ENCODE results near the gene GBP4.
A peak's percentile ranks its signal among the peaks of the same experiment; 100 is the strongest.

Gene GBP4

DNA sequence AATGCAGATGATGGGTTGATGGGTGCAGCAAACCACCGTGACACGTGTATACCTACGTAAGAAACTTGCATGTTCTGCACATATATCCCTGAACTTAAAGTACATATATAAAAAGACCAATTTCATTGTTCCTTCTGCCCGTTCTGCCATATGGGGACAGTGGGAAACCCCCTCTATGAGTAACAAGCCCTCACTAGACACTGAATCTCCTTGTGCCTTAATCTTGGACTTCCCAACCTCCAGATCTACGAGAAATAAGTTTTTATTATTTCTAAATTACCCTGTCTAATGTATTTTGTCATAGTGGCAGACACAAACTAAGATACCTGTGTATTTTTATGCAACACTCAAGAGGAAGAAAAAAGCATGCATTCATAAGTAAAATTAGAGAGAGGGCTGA lies 32.9 kb downstream of the GBP4 start:
- no peak for DNase-seq (ENCODE audit: low read depth in 2 of 2)
- TF ChIP-seq, protein P1, sequence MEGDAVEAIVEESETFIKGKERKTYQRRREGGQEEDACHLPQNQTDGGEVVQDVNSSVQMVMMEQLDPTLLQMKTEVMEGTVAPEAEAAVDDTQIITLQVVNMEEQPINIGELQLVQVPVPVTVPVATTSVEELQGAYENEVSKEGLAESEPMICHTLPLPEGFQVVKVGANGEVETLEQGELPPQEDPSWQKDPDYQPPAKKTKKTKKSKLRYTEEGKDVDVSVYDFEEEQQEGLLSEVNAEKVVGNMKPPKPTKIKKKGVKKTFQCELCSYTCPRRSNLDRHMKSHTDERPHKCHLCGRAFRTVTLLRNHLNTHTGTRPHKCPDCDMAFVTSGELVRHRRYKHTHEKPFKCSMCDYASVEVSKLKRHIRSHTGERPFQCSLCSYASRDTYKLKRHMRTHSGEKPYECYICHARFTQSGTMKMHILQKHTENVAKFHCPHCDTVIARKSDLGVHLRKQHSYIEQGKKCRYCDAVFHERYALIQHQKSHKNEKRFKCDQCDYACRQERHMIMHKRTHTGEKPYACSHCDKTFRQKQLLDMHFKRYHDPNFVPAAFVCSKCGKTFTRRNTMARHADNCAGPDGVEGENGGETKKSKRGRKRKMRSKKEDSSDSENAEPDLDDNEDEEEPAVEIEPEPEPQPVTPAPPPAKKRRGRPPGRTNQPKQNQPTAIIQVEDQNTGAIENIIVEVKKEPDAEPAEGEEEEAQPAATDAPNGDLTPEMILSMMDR (IDR thresholded peaks at IDR 0.05; ENCODE audit: low read depth, low read length) = no peak
- H3K4me3 ChIP-seq (replicated peaks in 1 of 2; ENCODE audit: low read depth in 2 of 2, low read length in 2 of 2) = no peak overlapping the region

- no peak for DNase-seq (ENCODE audit: low read depth in 2 of 2)
- no peak overlapping the region for H3K4me3 ChIP-seq (replicated peaks in 1 of 2; ENCODE audit: low read depth in 2 of 2, low read length in 2 of 2)
- TF ChIP-seq, protein P1 (IDR thresholded peaks at IDR 0.05; ENCODE audit: low read depth, low read length) = no peak
Measured at GRCh38 chr1:89151047-89151446, 47.7 kb downstream of the GBP4 start.

DNA sequence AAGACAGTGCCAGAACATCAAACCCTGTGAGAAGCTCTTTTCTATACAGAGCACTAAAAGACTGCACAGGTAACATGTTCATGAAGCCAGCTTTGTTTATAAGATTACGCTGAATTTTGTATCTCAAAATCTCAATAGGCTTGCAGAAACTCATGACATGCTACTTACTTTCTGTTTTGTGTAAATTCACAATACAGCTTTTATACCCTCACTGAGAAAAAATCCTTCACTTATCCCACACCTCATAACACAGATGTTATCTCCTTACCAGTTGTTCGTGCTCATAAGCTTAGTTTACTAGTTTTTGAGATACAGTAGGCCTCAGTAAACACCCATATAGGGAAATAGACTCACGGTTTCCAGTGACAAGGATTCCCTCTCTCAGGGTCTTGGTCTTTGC lies 48.8 kb downstream of the GBP4 start:
- TF ChIP-seq, protein P1 (IDR thresholded peaks at IDR 0.05; ENCODE audit: low read depth, low read length) = no peak
- H3K4me3 ChIP-seq (replicated peaks in 1 of 2; ENCODE audit: low read depth in 2 of 2, low read length in 2 of 2) = no peak overlapping the region
- DNase-seq (ENCODE audit: low read depth in 2 of 2) = no peak

GRCh38 chr1:89149229-89149628 lies 49.5 kb downstream of the GBP4 start:
- no peak overlapping the region for H3K4me3 ChIP-seq (replicated peaks in 1 of 2; ENCODE audit: low read depth in 2 of 2, low read length in 2 of 2)
- TF ChIP-seq, protein P1 (IDR thresholded peaks at IDR 0.05; ENCODE audit: low read depth, low read length) = peak; percentile 47
- peak; percentile 44 to 54 for DNase-seq (ENCODE audit: low read depth in 2 of 2)

GRCh38 chr1:89147678-89148658 lies 50.8 kb downstream of the GBP4 start:
- TF ChIP-seq, protein P1 (IDR thresholded peaks at IDR 0.05; ENCODE audit: low read depth, low read length) = no peak
- no peak for DNase-seq (ENCODE audit: low read depth in 2 of 2)
- H3K4me3 ChIP-seq (replicated peaks in 1 of 2; ENCODE audit: low read depth in 2 of 2, low read length in 2 of 2) = no peak overlapping the region

DNA sequence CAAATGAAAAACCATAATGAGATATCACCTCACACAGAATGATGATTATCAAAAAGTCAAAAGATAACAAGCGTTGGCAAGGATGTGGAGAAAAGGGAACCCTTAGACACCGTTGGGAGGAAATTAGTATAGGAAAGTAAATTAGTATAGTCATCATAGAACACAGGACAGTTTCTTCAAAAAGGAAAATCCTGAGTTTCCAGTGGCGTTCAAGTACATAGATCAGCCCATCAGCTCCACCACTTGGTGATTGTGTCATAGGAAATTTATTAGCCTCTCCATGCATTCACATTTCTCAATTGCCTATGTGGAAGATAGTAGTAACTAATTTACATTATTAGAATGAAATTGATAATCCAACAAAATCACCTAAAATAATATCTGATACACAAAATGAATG lies 52.0 kb downstream of the GBP4 start:
- TF ChIP-seq, protein P1 (IDR thresholded peaks at IDR 0.05; ENCODE audit: low read depth, low read length) = no peak
- H3K4me3 ChIP-seq (replicated peaks in 1 of 2; ENCODE audit: low read depth in 2 of 2, low read length in 2 of 2) = no peak overlapping the region
- no peak for DNase-seq (ENCODE audit: low read depth in 2 of 2)

Measured in cardiac fibroblast (primary cell).